ENCODE data around the gene GATA6. TPM values are rescaled to one million over a fixed set of nuclear protein-coding genes. Genes with fewer than 3 reads are reported as not detected.

GATA6 gene
- total and polyA plus RNA-seq, 2 experiments from 2014 or later = 0.08 TPM; not detected in 1

DNA sequence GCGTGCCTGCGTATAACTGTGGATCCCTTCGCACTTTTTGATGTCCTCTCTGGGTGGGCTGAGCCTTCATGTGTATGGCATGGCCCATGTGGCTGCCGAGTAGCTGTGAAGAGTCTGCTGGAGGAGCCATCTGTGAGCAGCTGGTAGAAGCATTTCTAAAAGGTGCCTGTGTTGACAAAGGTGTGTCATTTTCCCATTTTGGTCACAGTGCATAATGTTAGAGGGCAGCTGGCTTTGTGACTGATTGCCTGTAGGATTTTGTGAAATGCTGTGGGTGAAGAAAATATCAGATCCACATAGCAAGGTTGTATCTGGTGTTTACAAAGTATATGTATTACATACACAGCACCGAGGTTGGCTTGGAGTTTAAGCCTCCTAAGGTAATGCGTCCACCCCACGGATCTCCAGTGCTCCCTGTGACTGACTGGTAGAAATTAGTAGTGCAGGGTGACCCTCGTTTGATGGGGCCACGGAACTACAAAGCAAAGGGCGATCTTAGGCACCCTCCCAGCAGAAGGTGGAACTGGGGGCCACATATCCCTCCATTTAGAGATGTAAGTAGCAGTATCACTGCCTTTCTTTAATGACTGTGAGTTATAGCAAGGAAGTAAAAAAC lies 16.5 kb downstream of the GATA6 start (continued):
- TF ChIP-seq, protein P1, sequence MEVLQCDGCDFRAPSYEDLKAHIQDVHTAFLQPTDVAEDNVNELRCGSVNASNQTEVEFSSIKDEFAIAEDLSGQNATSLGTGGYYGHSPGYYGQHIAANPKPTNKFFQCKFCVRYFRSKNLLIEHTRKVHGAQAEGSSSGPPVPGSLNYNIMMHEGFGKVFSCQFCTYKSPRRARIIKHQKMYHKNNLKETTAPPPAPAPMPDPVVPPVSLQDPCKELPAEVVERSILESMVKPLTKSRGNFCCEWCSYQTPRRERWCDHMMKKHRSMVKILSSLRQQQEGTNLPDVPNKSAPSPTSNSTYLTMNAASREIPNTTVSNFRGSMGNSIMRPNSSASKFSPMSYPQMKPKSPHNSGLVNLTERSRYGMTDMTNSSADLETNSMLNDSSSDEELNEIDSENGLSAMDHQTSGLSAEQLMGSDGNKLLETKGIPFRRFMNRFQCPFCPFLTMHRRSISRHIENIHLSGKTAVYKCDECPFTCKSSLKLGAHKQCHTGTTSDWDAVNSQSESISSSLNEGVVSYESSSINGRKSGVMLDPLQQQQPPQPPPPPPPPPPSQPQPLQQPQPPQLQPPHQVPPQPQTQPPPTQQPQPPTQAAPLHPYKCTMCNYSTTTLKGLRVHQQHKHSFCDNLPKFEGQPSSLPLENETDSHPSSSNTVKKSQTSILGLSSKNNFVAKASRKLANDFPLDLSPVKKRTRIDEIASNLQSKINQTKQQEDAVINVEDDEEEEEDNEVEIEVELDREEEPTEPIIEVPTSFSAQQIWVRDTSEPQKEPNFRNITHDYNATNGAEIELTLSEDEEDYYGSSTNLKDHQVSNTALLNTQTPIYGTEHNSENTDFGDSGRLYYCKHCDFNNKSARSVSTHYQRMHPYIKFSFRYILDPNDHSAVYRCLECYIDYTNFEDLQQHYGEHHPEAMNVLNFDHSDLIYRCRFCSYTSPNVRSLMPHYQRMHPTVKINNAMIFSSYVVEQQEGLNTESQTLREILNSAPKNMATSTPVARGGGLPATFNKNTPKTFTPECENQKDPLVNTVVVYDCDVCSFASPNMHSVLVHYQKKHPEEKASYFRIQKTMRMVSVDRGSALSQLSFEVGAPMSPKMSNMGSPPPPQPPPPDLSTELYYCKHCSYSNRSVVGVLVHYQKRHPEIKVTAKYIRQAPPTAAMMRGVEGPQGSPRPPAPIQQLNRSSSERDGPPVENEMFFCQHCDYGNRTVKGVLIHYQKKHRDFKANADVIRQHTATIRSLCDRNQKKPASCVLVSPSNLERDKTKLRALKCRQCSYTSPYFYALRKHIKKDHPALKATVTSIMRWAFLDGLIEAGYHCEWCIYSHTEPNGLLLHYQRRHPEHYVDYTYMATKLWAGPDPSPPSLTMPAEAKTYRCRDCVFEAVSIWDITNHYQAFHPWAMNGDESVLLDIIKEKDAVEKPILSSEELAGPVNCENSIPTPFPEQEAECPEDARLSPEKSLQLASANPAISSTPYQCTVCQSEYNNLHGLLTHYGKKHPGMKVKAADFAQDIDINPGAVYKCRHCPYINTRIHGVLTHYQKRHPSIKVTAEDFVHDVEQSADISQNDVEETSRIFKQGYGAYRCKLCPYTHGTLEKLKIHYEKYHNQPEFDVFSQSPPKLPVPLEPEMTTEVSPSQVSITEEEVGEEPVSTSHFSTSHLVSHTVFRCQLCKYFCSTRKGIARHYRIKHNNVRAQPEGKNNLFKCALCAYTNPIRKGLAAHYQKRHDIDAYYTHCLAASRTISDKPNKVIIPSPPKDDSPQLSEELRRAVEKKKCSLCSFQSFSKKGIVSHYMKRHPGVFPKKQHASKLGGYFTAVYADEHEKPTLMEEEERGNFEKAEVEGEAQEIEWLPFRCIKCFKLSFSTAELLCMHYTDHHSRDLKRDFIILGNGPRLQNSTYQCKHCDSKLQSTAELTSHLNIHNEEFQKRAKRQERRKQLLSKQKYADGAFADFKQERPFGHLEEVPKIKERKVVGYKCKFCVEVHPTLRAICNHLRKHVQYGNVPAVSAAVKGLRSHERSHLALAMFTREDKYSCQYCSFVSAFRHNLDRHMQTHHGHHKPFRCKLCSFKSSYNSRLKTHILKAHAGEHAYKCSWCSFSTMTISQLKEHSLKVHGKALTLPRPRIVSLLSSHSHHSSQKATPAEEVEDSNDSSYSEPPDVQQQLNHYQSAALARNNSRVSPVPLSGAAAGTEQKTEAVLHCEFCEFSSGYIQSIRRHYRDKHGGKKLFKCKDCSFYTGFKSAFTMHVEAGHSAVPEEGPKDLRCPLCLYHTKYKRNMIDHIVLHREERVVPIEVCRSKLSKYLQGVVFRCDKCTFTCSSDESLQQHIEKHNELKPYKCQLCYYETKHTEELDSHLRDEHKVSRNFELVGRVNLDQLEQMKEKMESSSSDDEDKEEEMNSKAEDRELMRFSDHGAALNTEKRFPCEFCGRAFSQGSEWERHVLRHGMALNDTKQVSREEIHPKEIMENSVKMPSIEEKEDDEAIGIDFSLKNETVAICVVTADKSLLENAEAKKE (CRISPR knock-in tag; IDR thresholded peaks at IDR 0.05) = no peak

DNA sequence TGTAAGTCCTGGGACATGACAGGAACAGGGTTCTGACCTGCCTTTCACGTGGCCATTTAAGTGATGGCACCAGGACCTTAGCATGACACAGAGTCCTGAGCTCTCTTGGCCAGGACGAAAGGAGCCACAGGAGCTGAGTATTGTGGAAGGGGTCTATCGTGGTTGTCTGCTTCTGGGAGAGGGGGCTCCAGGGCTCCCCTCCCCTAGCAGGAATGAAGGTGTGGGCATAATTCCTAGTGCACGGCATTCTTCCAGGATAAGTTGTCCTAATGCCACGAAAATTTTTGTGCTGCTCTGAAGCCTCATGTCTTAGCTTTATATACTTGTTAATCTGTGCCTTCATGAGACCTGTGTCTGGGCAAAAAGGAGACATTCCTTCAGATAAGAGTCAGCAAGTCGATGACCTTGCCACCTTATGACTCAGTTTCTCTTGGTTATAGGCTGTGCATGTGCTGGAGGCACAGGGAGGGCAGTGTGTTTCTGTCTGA lies 17.1 kb downstream of the GATA6 start:
- Histone ChIP-seq H3K27ac (ENCODE audit: low read depth) (no peak overlapping the region), H3K36me3 (ENCODE audit: insufficient read depth) (no peaks in the 10 kb centered on the region), H3K27me3 (ENCODE audit: insufficient read depth) (peaks cover 16% of the 10 kb centered on the region; the same call in 1 of the 2 replicates), H3K4me2 (no peak overlapping the region), H3K9me2 (ENCODE audit: insufficient read depth) (no peaks in the 10 kb centered on the region), H2AFZ (no peak overlapping the region), H3K4me1 (ENCODE audit: insufficient read depth) (no peaks in the 10 kb centered on the region), H4K20me1 (replicated peaks; ENCODE audit: insufficient read depth) (no peaks in the 10 kb centered on the region), H3K79me2 (replicated peaks; ENCODE audit: insufficient read depth) (no peaks in the 10 kb centered on the region), H3K4me3 (no peak overlapping the region), H3F3A (replicated peaks; ENCODE audit: low read depth) (no peaks in the 10 kb centered on the region)
- no peaks in the 10 kb centered on the region for H3K4me1 Mint-ChIP-seq
- H3K27ac Mint-ChIP-seq = no peak overlapping the region
- no peak for TF ChIP-seq EZH2 (IDR thresholded peaks at IDR 0.05; ENCODE audit: low read depth, unreplicated experiment)
- TF ChIP-seq ZNF114 (CRISPR knock-in tag; IDR thresholded peaks at IDR 0.05) = no peak
- TF ChIP-seq JUNB (IDR thresholded peaks at IDR 0.05; ENCODE audit: unreplicated experiment) = no peak
- TF ChIP-seq, protein P2, sequence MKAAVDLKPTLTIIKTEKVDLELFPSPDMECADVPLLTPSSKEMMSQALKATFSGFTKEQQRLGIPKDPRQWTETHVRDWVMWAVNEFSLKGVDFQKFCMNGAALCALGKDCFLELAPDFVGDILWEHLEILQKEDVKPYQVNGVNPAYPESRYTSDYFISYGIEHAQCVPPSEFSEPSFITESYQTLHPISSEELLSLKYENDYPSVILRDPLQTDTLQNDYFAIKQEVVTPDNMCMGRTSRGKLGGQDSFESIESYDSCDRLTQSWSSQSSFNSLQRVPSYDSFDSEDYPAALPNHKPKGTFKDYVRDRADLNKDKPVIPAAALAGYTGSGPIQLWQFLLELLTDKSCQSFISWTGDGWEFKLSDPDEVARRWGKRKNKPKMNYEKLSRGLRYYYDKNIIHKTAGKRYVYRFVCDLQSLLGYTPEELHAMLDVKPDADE (IDR thresholded peaks at IDR 0.05) = no peak
- no peak for TF ChIP-seq NANOG (IDR thresholded peaks at IDR 0.05; ENCODE audit: borderline replicate concordance)
- TF ChIP-seq, protein P3, sequence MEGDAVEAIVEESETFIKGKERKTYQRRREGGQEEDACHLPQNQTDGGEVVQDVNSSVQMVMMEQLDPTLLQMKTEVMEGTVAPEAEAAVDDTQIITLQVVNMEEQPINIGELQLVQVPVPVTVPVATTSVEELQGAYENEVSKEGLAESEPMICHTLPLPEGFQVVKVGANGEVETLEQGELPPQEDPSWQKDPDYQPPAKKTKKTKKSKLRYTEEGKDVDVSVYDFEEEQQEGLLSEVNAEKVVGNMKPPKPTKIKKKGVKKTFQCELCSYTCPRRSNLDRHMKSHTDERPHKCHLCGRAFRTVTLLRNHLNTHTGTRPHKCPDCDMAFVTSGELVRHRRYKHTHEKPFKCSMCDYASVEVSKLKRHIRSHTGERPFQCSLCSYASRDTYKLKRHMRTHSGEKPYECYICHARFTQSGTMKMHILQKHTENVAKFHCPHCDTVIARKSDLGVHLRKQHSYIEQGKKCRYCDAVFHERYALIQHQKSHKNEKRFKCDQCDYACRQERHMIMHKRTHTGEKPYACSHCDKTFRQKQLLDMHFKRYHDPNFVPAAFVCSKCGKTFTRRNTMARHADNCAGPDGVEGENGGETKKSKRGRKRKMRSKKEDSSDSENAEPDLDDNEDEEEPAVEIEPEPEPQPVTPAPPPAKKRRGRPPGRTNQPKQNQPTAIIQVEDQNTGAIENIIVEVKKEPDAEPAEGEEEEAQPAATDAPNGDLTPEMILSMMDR (conservative IDR thresholded peaks at IDR 0.05; ENCODE audit: low read depth in 2 of 2) = no peak
- no peak for TF ChIP-seq POLR2AphosphoS5 (IDR thresholded peaks at IDR 0.05; ENCODE audit: low read depth)
- TF ChIP-seq ZNF331 (CRISPR knock-in tag; IDR thresholded peaks at IDR 0.05; ENCODE audit: low read depth) = no peak
- DNase-seq (ENCODE audit: low spot score) = no peak
- H3K9me3 Mint-ChIP-seq = no peaks in the 10 kb centered on the region
- no peaks in the 10 kb centered on the region for H3K36me3 Mint-ChIP-seq (ENCODE audit: low read depth)
- ATAC-seq = no peak
- no peak overlapping the region for H3K4me3 Mint-ChIP-seq
- H3K27me3 Mint-ChIP-seq (ENCODE audit: insufficient read depth, low read depth, poor library complexity) = peaks cover 8% of the 10 kb centered on the region
